Fibroblast of villous mesenchyme (primary cell): ENCODE measurements around the gene MAPK11. TPM values are rescaled to one million over a fixed set of nuclear protein-coding genes. Genes with fewer than 3 reads are reported as not detected.
A peak's percentile ranks its signal among the peaks of the same experiment; 100 is the strongest.

Experiments
- DNase-seq: peaks from one replicate; pipeline ENCODE4 v3.0.0-alpha.2; 2010; ENCODE audit warnings: low read depth
- H3K4me3 ChIP-seq: 2 replicates; pipeline ENCODE4 v1.5.1; 2011; ENCODE audit warnings: low read depth, mild to moderate bottlenecking, low read length
- total RNA-seq: library from RNA; depleted of rRNA; stranded (reverse); fragments of >200 nt; gene quantifications from 2 replicates; pipeline ENCODE4 v1.2.3, GENCODE V29; 2012
- TF ChIP-seq, protein P1 (sequence below): IDR thresholded peaks from 2 replicates; pipeline ENCODE4 v1.5.1; 2012; ENCODE audit warnings: low read depth, mild to moderate bottlenecking, low read length; ENCODE audit not compliant: insufficient read depth

MAPK11 gene
- total RNA-seq, 1 donor = 6.5 TPM

DNA sequence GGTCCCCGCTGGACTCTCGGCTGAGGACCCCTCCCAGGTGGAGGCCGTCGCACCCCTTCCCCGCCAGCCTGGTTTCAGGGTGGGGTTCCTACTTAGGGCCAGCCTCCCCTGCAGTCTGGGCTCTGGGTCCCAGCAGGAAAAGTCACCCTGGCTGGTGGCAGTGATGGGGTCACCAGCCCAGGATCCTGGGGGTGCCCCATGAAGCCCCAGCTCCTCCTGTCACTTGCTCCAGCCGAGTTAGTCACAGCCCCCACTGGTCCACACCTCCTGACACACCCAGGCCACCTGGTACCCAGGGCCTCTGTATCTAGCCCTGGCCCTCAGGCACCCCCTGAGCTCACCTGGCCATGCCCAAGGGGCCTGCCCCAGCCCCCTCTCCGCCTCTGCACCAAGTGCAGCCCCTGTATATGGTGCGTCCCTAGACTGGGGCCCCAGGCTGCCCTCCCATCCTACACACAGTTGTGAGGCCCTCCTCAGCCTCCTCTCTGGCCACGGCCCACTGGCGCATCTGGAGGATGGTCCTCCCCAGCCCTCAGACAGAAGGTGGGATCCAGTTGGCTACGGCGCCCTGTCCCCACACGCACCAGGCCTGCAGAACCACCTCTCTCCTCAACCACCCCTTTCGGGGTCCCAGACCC is 30.6 kb upstream of the MAPK11 start:
- TF ChIP-seq, protein P1, sequence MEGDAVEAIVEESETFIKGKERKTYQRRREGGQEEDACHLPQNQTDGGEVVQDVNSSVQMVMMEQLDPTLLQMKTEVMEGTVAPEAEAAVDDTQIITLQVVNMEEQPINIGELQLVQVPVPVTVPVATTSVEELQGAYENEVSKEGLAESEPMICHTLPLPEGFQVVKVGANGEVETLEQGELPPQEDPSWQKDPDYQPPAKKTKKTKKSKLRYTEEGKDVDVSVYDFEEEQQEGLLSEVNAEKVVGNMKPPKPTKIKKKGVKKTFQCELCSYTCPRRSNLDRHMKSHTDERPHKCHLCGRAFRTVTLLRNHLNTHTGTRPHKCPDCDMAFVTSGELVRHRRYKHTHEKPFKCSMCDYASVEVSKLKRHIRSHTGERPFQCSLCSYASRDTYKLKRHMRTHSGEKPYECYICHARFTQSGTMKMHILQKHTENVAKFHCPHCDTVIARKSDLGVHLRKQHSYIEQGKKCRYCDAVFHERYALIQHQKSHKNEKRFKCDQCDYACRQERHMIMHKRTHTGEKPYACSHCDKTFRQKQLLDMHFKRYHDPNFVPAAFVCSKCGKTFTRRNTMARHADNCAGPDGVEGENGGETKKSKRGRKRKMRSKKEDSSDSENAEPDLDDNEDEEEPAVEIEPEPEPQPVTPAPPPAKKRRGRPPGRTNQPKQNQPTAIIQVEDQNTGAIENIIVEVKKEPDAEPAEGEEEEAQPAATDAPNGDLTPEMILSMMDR = no peak
- peak overlapping the region; percentile 9 for H3K4me3 ChIP-seq
- no peak for DNase-seq

DNA sequence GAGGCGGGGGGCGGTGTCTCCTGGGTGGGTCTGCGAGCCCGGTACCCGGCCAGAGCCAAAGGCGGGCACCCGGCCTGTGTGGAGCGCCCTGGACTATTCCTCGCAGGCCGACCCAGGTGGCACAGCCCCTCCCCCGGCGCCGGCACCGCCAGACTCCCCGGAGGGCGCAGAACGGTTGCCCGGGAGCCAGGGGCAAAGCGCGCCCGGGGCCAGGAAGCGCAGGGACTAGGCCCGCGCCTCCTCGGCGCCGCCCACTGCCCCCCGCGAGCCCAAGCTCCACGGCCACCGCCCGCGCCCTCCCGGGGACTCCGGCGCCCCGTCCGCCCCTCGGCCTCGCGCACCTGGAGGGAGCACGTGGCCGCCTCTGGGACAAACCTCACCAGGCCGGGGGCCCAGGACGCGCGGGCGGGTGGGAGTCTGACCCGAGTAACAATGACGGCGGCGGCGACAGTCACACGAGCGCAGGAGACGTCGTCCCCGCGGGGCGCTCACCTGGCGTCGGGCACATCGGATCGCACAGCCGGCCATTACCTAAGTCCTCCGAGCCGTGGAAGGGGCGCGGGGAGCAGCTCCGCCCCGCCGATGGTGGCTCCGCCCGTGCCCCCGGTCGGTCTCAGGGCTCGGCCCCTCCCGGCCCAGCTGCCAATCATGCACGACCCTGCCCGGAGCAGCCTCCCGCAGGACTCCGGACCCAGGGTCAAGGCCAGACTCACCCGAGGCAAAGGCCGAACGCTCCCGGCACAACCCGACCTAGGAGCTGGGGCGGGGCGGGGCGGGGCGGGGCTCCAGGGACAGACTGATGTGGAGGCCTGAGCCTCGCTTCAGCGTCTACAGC is 29.8 kb upstream of the MAPK11 start:
- DNase-seq = no peak
- H3K4me3 ChIP-seq = peak overlapping the region; percentile 37
- TF ChIP-seq, protein P1 = no peak

DNA sequence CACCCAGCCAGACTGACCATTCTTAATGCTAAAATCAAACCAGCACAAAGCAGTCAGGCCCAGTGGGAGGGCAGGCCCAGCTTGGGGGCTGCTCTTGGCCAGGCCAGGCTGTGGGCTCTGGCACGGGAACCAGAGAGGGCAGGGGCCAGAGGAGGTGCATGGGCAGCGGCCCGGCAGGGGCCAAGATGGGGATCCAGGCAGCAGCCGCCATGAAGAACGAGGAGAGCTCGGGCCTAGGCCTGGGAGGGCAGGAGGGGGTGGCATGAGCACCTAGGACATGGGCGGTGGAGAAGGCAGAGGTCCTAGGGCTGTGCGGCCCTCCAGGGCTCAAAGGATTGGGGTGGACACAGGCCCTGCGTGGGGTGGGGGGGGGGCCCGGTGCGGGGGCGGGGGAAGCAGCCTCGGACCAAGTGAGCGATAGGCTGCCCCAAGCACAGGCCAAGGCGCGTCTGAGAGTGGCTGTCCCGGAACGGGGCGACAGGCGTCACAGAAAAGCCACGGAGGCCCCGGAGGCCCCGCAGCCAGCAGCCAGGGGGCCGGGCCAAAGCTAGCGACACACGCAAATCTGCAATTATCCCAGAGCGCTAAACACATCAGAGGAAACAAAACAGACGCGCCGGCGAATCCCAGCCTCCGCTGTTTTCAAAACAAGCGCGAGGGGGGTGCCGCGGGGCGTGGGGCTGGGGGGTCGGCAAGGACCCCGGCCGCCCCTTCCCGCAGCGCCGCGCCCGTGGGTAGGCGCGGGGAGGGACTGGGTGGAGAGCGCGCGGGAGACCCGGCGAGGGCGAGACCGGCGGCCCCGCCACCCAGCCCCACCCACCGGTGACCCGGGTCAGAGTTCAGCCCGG is 29.0 kb upstream of the MAPK11 start:
- DNase-seq = peak; percentile 63
- H3K4me3 ChIP-seq = peak overlapping the region; percentile 23
- TF ChIP-seq, protein P1 = no peak

DNA sequence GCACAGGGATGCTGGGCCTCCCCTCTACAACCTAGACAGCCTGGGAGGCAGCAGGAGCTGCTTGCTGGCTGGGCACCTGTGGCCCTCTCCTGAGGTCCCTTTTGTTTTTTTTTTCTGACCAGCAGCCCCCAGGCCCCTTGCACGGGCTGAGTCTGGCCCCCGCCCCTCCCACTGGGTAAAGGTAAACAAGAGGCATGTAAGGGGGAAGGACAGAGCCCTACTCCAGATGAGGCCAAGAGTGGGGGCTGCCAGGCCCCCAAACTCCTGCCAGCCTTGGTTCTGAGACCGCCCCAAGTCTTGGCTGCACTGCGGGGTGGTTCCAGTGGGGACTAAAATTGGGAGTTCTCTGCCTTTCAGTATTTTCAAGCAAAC is 28.1 kb upstream of the MAPK11 start:
- no peak overlapping the region for H3K4me3 ChIP-seq
- TF ChIP-seq, protein P1 = no peak
- DNase-seq = no peak

DNA sequence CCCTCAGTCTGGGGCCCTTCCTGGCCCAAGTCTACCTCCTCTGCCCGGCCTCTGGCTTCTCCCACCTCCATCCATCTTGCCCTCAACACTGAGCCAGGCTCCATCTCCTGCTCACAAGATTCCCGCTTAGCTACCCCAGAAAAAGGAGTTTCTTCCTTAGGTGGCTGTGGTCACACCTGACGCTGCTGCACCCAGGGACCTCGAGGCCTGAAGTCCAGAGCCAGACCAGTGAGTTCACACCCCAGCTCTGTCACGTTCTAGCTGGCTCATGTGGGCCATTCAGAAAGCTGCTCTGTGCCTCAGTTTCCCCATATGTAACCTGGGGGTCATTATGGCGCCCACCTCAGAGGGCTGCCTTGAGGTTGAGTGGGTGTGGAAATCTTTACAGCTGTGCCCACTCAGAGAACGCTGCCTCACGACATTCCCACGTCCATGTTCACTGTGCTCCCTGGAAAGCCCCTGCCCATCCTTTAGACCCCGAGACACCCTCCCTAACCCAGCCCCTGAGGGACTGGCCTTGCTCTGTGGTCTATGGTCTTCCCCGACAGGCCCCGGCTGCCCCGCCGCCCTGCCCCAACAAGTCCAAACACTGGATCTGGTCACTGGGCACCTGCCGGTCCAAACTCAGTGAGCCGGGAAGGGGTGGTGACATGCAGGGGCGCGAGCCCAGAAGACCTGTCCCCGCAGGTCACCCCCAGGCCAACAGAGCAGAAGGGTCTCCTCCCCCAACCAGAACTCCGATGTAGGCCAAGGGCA is 27.5 kb upstream of the MAPK11 start:
- DNase-seq = no peak
- no peak overlapping the region for H3K4me3 ChIP-seq
- TF ChIP-seq, protein P1 = no peak
